ENCODE data around the gene TAF10.

TAF10 gene

GRCh38 chr11:6650104-6650503 lies 38.1 kb upstream of the TAF10 start:
- Mint-ChIP-seq H3K27ac (no peak overlapping the region), H3K9me3 (no peaks in the 10 kb centered on the region), H3K27me3 (ENCODE audit: low read depth) (no peaks in the 10 kb centered on the region), H3K4me1 (ENCODE audit: low read depth) (peaks cover 4% of the 10 kb centered on the region), H3K36me3 (ENCODE audit: low read depth) (no peaks in the 10 kb centered on the region), H3K4me3 (no peak overlapping the region)
- DNase-seq (ENCODE audit: low spot score) = no peak

GRCh38 chr11:6648501-6648900 lies 36.5 kb upstream of the TAF10 start:
- H3K27ac Mint-ChIP-seq = no peak overlapping the region
- no peaks in the 10 kb centered on the region for H3K36me3 Mint-ChIP-seq (ENCODE audit: low read depth)
- no peak overlapping the region for H3K4me3 Mint-ChIP-seq
- H3K27me3 Mint-ChIP-seq (ENCODE audit: low read depth) = no peaks in the 10 kb centered on the region
- no peak for DNase-seq (ENCODE audit: low spot score)
- no peaks in the 10 kb centered on the region for H3K9me3 Mint-ChIP-seq
- peaks cover 4% of the 10 kb centered on the region for H3K4me1 Mint-ChIP-seq (ENCODE audit: low read depth)

- Mint-ChIP-seq H3K9me3 (no peaks in the 10 kb centered on the region), H3K27ac (no peak overlapping the region), H3K36me3 (ENCODE audit: low read depth) (no peaks in the 10 kb centered on the region), H3K4me1 (ENCODE audit: low read depth) (peaks cover 4% of the 10 kb centered on the region), H3K4me3 (no peak overlapping the region), H3K27me3 (ENCODE audit: low read depth) (no peaks in the 10 kb centered on the region)
- no peak for DNase-seq (ENCODE audit: low spot score)
These were observed 35.8 kb upstream of the TAF10 start for GRCh38 chr11:6647836-6648235.

- Mint-ChIP-seq H3K9me3 (no peaks in the 10 kb centered on the region), H3K36me3 (ENCODE audit: low read depth) (no peaks in the 10 kb centered on the region), H3K27me3 (ENCODE audit: low read depth) (no peaks in the 10 kb centered on the region), H3K27ac (no peak overlapping the region), H3K4me1 (ENCODE audit: low read depth) (peaks cover 4% of the 10 kb centered on the region), H3K4me3 (no peak overlapping the region)
- no peak for DNase-seq (ENCODE audit: low spot score)
These were observed 35.1 kb upstream of the TAF10 start for GRCh38 chr11:6646918-6647679.

- Mint-ChIP-seq H3K9me3 (no peaks in the 10 kb centered on the region), H3K4me3 (no peak overlapping the region), H3K36me3 (ENCODE audit: low read depth) (no peaks in the 10 kb centered on the region), H3K27ac (no peak overlapping the region), H3K27me3 (ENCODE audit: low read depth) (no peaks in the 10 kb centered on the region), H3K4me1 (ENCODE audit: low read depth) (peaks cover 4% of the 10 kb centered on the region)
- no peak for DNase-seq (ENCODE audit: low spot score)
These were observed 34.5 kb upstream of the TAF10 start for GRCh38 chr11:6646576-6646917.

- Mint-ChIP-seq H3K9me3 (no peaks in the 10 kb centered on the region), H3K4me1 (ENCODE audit: low read depth) (peaks cover 4% of the 10 kb centered on the region), H3K27me3 (ENCODE audit: low read depth) (no peaks in the 10 kb centered on the region), H3K27ac (peak overlapping the region; percentile 11), H3K36me3 (ENCODE audit: low read depth) (no peaks in the 10 kb centered on the region), H3K4me3 (no peak overlapping the region)
- DNase-seq (ENCODE audit: low spot score) = no peak
These were observed 34.1 kb upstream of the TAF10 start for GRCh38 chr11:6646071-6646470.

- Mint-ChIP-seq H3K27me3 (ENCODE audit: low read depth) (no peaks in the 10 kb centered on the region), H3K36me3 (ENCODE audit: low read depth) (no peaks in the 10 kb centered on the region), H3K4me3 (no peak overlapping the region), H3K4me1 (ENCODE audit: low read depth) (peaks cover 9% of the 10 kb centered on the region), H3K27ac (no peak overlapping the region), H3K9me3 (no peaks in the 10 kb centered on the region)
- no peak for DNase-seq (ENCODE audit: low spot score)
These were observed 30.9 kb upstream of the TAF10 start for GRCh38 chr11:6642957-6643356.

GRCh38 chr11:6640985-6641701 lies 29.1 kb upstream of the TAF10 start:
- Mint-ChIP-seq H3K27ac (no peak overlapping the region), H3K36me3 (ENCODE audit: low read depth) (no peaks in the 10 kb centered on the region), H3K4me1 (ENCODE audit: low read depth) (peaks cover 9% of the 10 kb centered on the region), H3K9me3 (no peaks in the 10 kb centered on the region), H3K4me3 (no peak overlapping the region), H3K27me3 (ENCODE audit: low read depth) (no peaks in the 10 kb centered on the region)
- DNase-seq (ENCODE audit: low spot score) = no peak

- H3K36me3 Mint-ChIP-seq (ENCODE audit: low read depth) = no peaks in the 10 kb centered on the region
- H3K27ac Mint-ChIP-seq = no peak overlapping the region
- H3K4me1 Mint-ChIP-seq (ENCODE audit: low read depth) = peaks cover 5% of the 10 kb centered on the region
- no peaks in the 10 kb centered on the region for H3K27me3 Mint-ChIP-seq (ENCODE audit: low read depth)
- no peak for DNase-seq (ENCODE audit: low spot score)
- no peaks in the 10 kb centered on the region for H3K9me3 Mint-ChIP-seq
- no peak overlapping the region for H3K4me3 Mint-ChIP-seq
These were observed 28.3 kb upstream of the TAF10 start for GRCh38 chr11:6640036-6640984.

- DNase-seq (ENCODE audit: low spot score) = no peak
- Mint-ChIP-seq H3K36me3 (ENCODE audit: low read depth) (no peaks in the 10 kb centered on the region), H3K27me3 (ENCODE audit: low read depth) (no peaks in the 10 kb centered on the region), H3K27ac (no peak overlapping the region), H3K4me1 (ENCODE audit: low read depth) (peaks cover 5% of the 10 kb centered on the region), H3K9me3 (no peaks in the 10 kb centered on the region), H3K4me3 (no peak overlapping the region)
These were observed 26.4 kb upstream of the TAF10 start for GRCh38 chr11:6638429-6638828.

- no peak overlapping the region for H3K27ac Mint-ChIP-seq
- no peaks in the 10 kb centered on the region for H3K27me3 Mint-ChIP-seq (ENCODE audit: low read depth)
- no peak for DNase-seq (ENCODE audit: low spot score)
- no peak overlapping the region for H3K4me3 Mint-ChIP-seq
- H3K9me3 Mint-ChIP-seq = no peaks in the 10 kb centered on the region
- peaks cover 5% of the 10 kb centered on the region for H3K4me1 Mint-ChIP-seq (ENCODE audit: low read depth)
- H3K36me3 Mint-ChIP-seq (ENCODE audit: low read depth) = no peaks in the 10 kb centered on the region
These were observed 25.9 kb upstream of the TAF10 start for GRCh38 chr11:6637871-6638270.

- no peak overlapping the region for H3K27ac Mint-ChIP-seq
- no peaks in the 10 kb centered on the region for H3K9me3 Mint-ChIP-seq
- H3K4me3 Mint-ChIP-seq = no peak overlapping the region
- peaks cover 5% of the 10 kb centered on the region for H3K4me1 Mint-ChIP-seq (ENCODE audit: low read depth)
- no peaks in the 10 kb centered on the region for H3K27me3 Mint-ChIP-seq (ENCODE audit: low read depth)
- no peaks in the 10 kb centered on the region for H3K36me3 Mint-ChIP-seq (ENCODE audit: low read depth)
- DNase-seq (ENCODE audit: low spot score) = no peak
These were observed 24.5 kb upstream of the TAF10 start for GRCh38 chr11:6636480-6636879.

- DNase-seq (ENCODE audit: low spot score) = no peak
- no peak overlapping the region for H3K27ac Mint-ChIP-seq
- H3K36me3 Mint-ChIP-seq (ENCODE audit: low read depth) = no peaks in the 10 kb centered on the region
- no peak overlapping the region for H3K4me3 Mint-ChIP-seq
- no peaks in the 10 kb centered on the region for H3K9me3 Mint-ChIP-seq
- H3K4me1 Mint-ChIP-seq (ENCODE audit: low read depth) = peaks cover 5% of the 10 kb centered on the region
- H3K27me3 Mint-ChIP-seq (ENCODE audit: low read depth) = no peaks in the 10 kb centered on the region
These were observed 23.3 kb upstream of the TAF10 start for GRCh38 chr11:6635082-6635932.
